Duodenal mucosa (tissue), 2 donors: Measurements from ENCODE around the gene ENAM.
"Not testable (repeated sequence)": the region's sequence is repeated elsewhere in the genome, so short reads cannot be mapped to it uniquely, and the experiment has no call there.

Experiments
- H3K27ac ChIP-seq: one replicate; pipeline ENCODE4 v1.7.0; 2013; ENCODE audit warnings: low read depth, low read length
- H3K27me3 ChIP-seq, 2 donors: one replicate each; pipeline ENCODE4 v1.7.0; 2013; ENCODE audit warnings: low read length in 2 of 2, control low read depth in 1 of 2; ENCODE audit not compliant: insufficient read depth in 2 of 2, control insufficient read depth in 1 of 2
- H3K36me3 ChIP-seq, 2 donors: one replicate each; pipeline ENCODE4 v1.7.0; 2013; ENCODE audit warnings: low read length in 2 of 2, control low read depth in 1 of 2; ENCODE audit not compliant: insufficient read depth in 2 of 2, control insufficient read depth in 1 of 2
- H3K4me1 ChIP-seq, 2 donors: one replicate each; pipeline ENCODE4 v1.7.0; 2013; ENCODE audit warnings: low read length in 2 of 2, control low read depth in 1 of 2; ENCODE audit not compliant: insufficient read depth in 2 of 2, control insufficient read depth in 1 of 2
- H3K4me3 ChIP-seq, 2 donors: one replicate each; pipeline ENCODE4 v1.7.0; 2013; ENCODE audit warnings: low read length in 2 of 2, low read depth in 1 of 2
- H3K9ac ChIP-seq, 2 donors: one replicate each; pipeline ENCODE4 v1.7.0; 2013; ENCODE audit warnings: low read length in 2 of 2, low read depth in 1 of 2
- H3K9me3 ChIP-seq, 2 donors: one replicate each; pipeline ENCODE4 v1.7.0; 2013; ENCODE audit warnings: low read length in 2 of 2, control low read depth in 1 of 2; ENCODE audit not compliant: control insufficient read depth in 1 of 2

The ENAM gene

GRCh38 chr4:70654605-70655011 is 26.1 kb downstream of the ENAM start:
- Histone ChIP-seq H3K4me1 (peaks cover 4 to 8% of the 10 kb centered on the region in 2 donors), H3K9ac (no peak overlapping the region), H3K9me3 (no peaks in the 10 kb centered on the region), H3K36me3 (no peaks in the 10 kb centered on the region), H3K27me3 (no peaks in the 10 kb centered on the region), H3K4me3 (no peak overlapping the region), H3K27ac (no peak overlapping the region)

DNA sequence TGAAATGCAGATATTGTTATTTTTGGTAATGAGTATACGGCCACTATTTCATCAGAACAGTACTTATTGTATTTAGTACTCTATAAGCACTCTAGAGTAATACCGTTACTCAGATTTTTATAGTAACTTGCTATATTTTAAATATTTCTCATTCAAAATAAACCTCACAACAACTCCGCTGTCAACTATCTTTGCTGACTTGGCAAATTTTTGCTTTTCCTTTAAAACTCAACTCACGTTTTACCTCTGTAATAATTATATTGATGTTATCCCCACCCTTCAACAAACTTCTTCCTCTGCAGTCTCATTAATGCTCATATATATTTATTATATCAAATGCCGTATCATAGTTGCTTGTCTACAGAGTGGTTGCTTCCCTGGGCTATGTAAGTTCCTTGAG is 28.8 kb downstream of the ENAM start:
- Histone ChIP-seq H3K36me3 (no peaks in the 10 kb centered on the region), H3K27me3 (no peaks in the 10 kb centered on the region), H3K9ac (no peak overlapping the region), H3K4me3 (no peak overlapping the region), H3K9me3 (no peaks in the 10 kb centered on the region), H3K4me1 (peaks cover 4 to 8% of the 10 kb centered on the region in 2 donors), H3K27ac (no peak overlapping the region)

GRCh38 chr4:70658418-70658817 is 29.9 kb downstream of the ENAM start:
- Histone ChIP-seq H3K4me3 (peak overlapping the region in 1 of 2 donors; percentile 40), H3K9me3 (no peaks in the 10 kb centered on the region), H3K36me3 (no peaks in the 10 kb centered on the region), H3K9ac (no peak overlapping the region), H3K27ac (no peak overlapping the region), H3K27me3 (no peaks in the 10 kb centered on the region), H3K4me1 (peaks cover 4 to 8% of the 10 kb centered on the region in 2 donors)

DNA sequence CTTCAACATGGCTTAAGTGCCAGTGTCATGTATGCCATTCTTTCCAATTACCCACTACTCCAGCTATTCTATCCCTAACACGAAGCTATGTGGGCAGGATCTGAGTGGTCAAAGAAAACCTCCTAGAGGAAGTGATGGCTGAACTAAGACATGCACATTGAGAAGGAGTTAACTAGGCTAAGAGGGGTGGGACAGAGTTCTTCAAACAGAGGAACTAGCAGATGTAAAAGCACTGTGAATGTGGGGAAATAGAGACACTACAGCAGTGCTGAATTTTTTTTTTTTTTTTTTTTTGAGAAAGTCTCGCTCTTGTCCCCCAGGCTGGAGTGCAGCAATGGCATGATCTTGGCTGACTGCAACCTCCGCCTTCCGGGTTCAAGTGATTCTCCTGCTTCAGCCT is 31.6 kb downstream of the ENAM start:
- Histone ChIP-seq H3K9me3 (no peaks in the 10 kb centered on the region), H3K9ac (no peak overlapping the region), H3K27me3 (no peaks in the 10 kb centered on the region), H3K4me3 (peak overlapping the region in 1 of 2 donors; percentile 38), H3K36me3 (no peaks in the 10 kb centered on the region), H3K4me1 (peaks cover 0 to under 1% of the 10 kb centered on the region in 2 donors), H3K27ac (no peak overlapping the region)

DNA sequence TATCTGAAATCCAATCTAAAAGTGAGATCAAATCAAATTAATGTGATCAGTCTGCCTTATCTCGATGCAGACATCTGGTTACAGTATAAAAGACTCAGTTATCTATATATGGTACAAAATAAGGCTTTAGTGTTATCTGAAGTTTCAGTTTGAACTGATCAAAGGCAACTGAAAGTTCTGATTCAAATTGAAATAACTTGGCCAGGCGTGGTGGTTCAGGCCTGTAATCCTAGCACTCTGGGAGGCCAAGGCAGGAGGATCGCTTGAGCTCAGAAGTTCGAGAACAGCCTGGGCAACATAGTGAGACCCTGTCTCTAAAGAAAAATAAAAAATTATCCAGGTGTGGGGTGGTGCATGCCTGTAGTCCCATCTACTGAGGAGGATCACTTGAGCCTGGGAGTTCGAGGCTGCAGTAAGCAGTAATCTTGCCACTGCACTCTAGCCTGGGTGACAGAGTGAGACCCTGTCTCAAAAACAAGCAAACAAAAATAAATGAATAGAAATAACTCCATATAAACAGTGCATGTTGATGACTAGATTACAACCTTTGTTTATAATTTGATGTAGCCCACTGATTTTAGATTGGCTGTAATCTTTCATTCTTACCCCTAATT is 32.9 kb downstream of the ENAM start:
- peak overlapping the region in 1 of 2 donors; percentile 14 for H3K4me3 ChIP-seq
- not testable (repeated sequence) for H3K27ac ChIP-seq, H3K9ac ChIP-seq, H3K9me3 ChIP-seq, H3K36me3 ChIP-seq, H3K27me3 ChIP-seq, H3K4me1 ChIP-seq

DNA sequence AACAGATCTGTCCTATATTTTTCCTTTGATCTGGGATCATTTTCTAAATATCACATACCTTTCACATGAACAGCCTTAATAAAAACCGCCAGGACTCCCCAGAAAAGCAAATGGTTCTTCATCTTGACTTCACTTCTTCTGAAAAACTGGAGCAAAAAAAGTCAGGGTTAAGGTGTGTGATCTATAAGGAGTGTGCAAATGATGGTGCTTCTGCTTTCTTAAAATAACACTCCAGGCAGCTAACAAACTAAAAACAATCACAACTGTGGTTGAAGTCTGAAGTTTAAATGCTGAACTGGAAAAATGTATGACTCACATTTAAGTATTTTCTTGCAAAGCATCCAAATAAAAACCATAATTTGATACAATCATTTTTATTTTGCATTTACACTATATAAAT is 37.8 kb downstream of the ENAM start, which contains the start of gene JCHAIN:
JCHAIN (minus strand) TSS at position 140 of the 400 bp plus-strand sequence; CDS start at position 122, 18 bp downstream.
- Histone ChIP-seq H3K9me3 (no peaks in the 10 kb centered on the region), H3K27ac (no peak within 1 kb of the TSS), H3K36me3 (no peaks in the 10 kb centered on the region), H3K4me1 (no peaks in the 10 kb centered on the region), H3K4me3 (peak within 1 kb of the TSS in 1 of 2 donors; percentile 37), H3K27me3 (no peaks in the 10 kb centered on the region), H3K9ac (no peak within 1 kb of the TSS)

DNA sequence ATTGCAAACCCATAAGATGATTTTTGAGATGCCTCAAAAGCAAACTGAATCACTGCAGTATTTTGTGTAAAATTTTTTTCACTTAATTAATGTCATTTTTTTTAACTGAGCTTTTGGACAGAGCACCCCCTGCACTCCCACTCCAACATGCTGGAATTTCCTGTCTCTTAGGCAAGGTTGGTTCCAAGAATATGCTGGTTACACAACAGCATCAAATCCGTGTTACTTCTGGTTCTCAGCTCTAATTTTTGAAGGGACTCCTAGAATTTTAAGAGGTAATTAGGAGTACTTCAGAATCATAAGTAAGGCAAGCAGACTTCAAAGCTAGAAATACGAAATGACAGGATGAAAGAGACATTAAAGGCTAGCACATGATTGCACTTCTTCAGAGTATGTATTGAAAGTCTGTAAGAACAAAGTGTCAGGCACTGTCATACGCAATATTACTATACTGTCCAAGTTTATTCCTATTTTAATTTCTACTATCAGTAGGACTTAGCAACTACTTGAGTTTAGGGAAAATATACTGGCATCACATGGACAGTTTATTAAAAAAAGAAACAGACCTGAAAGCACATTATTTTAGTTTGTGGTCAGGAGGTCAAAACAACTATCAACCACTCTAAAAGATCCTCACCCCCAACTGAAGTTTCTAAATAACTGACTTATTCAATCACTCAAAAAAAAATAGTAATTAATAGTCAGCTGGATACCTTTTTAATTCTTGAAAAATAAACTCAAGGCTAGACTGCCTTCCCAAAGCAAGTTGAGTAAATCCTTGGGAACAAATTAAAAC is 39.4 kb downstream of the ENAM start:
- H3K27me3 ChIP-seq: no peaks in the 10 kb centered on the region
- H3K4me3 ChIP-seq: no peak overlapping the region
- H3K27ac ChIP-seq: no peak overlapping the region
- H3K9ac ChIP-seq: no peak overlapping the region
- H3K4me1 ChIP-seq: no peaks in the 10 kb centered on the region
- no peaks in the 10 kb centered on the region for H3K9me3 ChIP-seq
- H3K36me3 ChIP-seq: no peaks in the 10 kb centered on the region

- no peaks in the 10 kb centered on the region for H3K4me1 ChIP-seq
- no peak overlapping the region for H3K27ac ChIP-seq
- H3K4me3 ChIP-seq: no peak overlapping the region
- H3K36me3 ChIP-seq: no peaks in the 10 kb centered on the region
- H3K27me3 ChIP-seq: no peaks in the 10 kb centered on the region
- no peak overlapping the region for H3K9ac ChIP-seq
- H3K9me3 ChIP-seq: no peaks in the 10 kb centered on the region
These were observed 41.9 kb downstream of the ENAM start for GRCh38 chr4:70670332-70671014.

DNA sequence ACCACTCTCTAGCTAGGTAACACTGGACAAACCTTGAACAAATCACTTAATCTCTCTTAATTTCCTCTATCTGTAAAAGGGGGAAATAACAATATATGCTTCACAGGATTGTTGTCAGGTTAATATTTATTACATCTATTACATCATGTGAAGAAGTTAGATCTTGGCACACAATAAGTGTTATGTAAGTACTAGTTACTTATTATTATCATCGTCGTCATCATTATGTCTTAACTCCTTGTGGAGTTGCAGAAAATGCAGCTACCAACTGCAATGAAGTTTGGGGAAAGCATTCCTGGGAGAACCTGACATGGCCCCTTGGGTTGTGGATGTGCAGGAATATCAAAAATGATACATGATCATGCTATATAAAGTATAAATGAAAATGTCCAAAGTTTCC is 42.5 kb downstream of the ENAM start:
- H3K9me3 ChIP-seq: no peaks in the 10 kb centered on the region
- no peak overlapping the region for H3K9ac ChIP-seq
- no peak overlapping the region for H3K4me3 ChIP-seq
- no peaks in the 10 kb centered on the region for H3K36me3 ChIP-seq
- no peaks in the 10 kb centered on the region for H3K4me1 ChIP-seq
- no peak overlapping the region for H3K27ac ChIP-seq
- H3K27me3 ChIP-seq: no peaks in the 10 kb centered on the region

DNA sequence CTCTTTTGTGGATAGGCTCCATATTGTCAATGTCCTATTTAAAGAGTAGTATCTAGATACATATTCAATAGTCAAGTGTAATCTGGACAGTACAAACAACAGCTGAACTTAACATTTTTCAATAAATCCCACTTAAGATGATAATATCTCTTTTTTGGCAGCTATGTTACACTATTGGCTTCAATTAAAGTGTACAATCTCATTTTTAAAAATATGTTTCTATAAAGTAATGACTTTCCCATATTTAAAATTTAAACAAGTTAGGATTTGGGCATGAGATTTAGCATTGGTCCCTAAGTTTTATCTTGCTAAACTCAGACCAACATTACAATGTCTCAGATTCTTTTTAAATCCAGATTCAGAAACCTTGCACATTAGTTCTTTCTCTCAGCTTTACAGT is 45.6 kb downstream of the ENAM start:
- Histone ChIP-seq H3K36me3 (no peaks in the 10 kb centered on the region), H3K9me3 (no peaks in the 10 kb centered on the region), H3K9ac (no peak overlapping the region), H3K4me1 (no peaks in the 10 kb centered on the region), H3K27ac (no peak overlapping the region), H3K4me3 (no peak overlapping the region), H3K27me3 (no peaks in the 10 kb centered on the region)
